ENCODE data around the gene ANKRD36C.
"Not testable (repeated sequence)": the region's sequence is repeated elsewhere in the genome, so short reads cannot be mapped to it uniquely, and the experiment has no call there.

ANKRD36C gene

DNA sequence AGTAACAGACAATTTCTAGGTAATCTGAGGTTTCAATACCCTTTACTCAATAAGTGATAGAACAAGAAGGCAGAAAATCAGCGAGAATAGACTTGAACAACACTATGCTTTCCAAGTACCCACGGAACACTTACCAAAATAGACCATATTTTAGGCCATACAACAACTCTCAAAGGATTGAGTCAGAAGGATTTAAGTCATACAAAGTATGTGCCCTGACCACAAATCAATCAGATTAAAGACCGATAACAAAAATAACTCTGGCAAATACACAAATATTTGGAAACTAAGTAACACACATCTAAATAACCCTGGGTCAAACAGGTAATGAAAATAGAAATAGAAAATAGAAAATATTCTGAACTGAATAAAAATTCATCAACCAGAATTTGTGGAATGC lies 129.5 kb downstream of the ANKRD36C start:
- not testable (repeated sequence) for H3K27ac ChIP-seq; H3K9me3 ChIP-seq; H3K4me3 ChIP-seq (ENCODE audit: low read depth in 1 of 2, low read length in 1 of 2); H3K4me1 ChIP-seq (ENCODE audit: control insufficient read depth in 1 of 2, insufficient read depth in 1 of 2, low read depth in 1 of 2, low read length in 1 of 2); H3K36me3 ChIP-seq; H3K27me3 ChIP-seq

GRCh38 chr2:95836151-95836550 lies 155.5 kb downstream of the ANKRD36C start:
- no peaks in the 10 kb centered on the region for H3K27me3 ChIP-seq
- no peaks in the 10 kb centered on the region for H3K9me3 ChIP-seq
- H3K27ac ChIP-seq, result no peak overlapping the region
- peaks cover 17% of the 10 kb centered on the region for H3K36me3 ChIP-seq
- no peaks in the 10 kb centered on the region for H3K4me1 ChIP-seq (ENCODE audit: control insufficient read depth in 1 of 2, insufficient read depth in 1 of 2, low read depth in 1 of 2, low read length in 1 of 2)
- TF ChIP-seq CTCF (IDR thresholded peaks at IDR 0.05), result no peak
- no peak overlapping the region for H3K4me3 ChIP-seq (ENCODE audit: low read depth in 1 of 2, low read length in 1 of 2)

GRCh38 chr2:95834077-95835013 lies 157.3 kb downstream of the ANKRD36C start:
- not testable (repeated sequence) for H3K4me3 ChIP-seq (ENCODE audit: low read depth in 1 of 2, low read length in 1 of 2); H3K27ac ChIP-seq; H3K9me3 ChIP-seq; H3K27me3 ChIP-seq; H3K4me1 ChIP-seq (ENCODE audit: control insufficient read depth in 1 of 2, insufficient read depth in 1 of 2, low read depth in 1 of 2, low read length in 1 of 2)
- peaks cover 19% of the 10 kb centered on the region for H3K36me3 ChIP-seq

GRCh38 chr2:95824218-95824617 lies 167.4 kb downstream of the ANKRD36C start:
- H3K27ac ChIP-seq; H3K27me3 ChIP-seq; H3K9me3 ChIP-seq; H3K4me3 ChIP-seq (ENCODE audit: low read depth in 1 of 2, low read length in 1 of 2); H3K36me3 ChIP-seq; H3K4me1 ChIP-seq (ENCODE audit: control insufficient read depth in 1 of 2, insufficient read depth in 1 of 2, low read depth in 1 of 2, low read length in 1 of 2): not testable (repeated sequence)

DNA sequence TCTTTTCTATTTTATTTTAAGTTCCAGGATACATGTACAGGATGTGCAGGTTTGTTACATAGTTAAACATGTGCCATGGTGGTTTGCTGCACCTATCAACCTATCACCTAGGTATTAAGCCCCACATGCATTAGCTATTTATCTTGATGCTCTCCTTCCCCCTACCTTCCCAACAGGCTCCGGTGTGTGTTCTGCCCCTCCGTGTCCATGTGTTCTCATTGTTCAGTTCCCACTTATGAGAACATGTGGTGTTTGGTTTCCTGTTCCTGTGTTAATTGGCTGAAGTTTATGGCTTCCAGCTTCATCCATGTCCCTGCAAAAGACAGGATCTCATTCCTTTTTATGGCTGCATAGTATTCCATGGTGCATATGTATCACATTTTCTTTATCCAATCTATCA lies 174.1 kb downstream of the ANKRD36C start:
- not testable (repeated sequence) for H3K27me3 ChIP-seq; H3K4me3 ChIP-seq (ENCODE audit: low read depth in 1 of 2, low read length in 1 of 2); H3K9me3 ChIP-seq; H3K4me1 ChIP-seq (ENCODE audit: control insufficient read depth in 1 of 2, insufficient read depth in 1 of 2, low read depth in 1 of 2, low read length in 1 of 2); H3K27ac ChIP-seq; H3K36me3 ChIP-seq

GRCh38 chr2:95813311-95813710 lies 178.3 kb downstream of the ANKRD36C start:
- not testable (repeated sequence) for H3K9me3 ChIP-seq; H3K27ac ChIP-seq; H3K4me1 ChIP-seq (ENCODE audit: control insufficient read depth in 1 of 2, insufficient read depth in 1 of 2, low read depth in 1 of 2, low read length in 1 of 2); H3K36me3 ChIP-seq; H3K4me3 ChIP-seq (ENCODE audit: low read depth in 1 of 2, low read length in 1 of 2); H3K27me3 ChIP-seq

DNA sequence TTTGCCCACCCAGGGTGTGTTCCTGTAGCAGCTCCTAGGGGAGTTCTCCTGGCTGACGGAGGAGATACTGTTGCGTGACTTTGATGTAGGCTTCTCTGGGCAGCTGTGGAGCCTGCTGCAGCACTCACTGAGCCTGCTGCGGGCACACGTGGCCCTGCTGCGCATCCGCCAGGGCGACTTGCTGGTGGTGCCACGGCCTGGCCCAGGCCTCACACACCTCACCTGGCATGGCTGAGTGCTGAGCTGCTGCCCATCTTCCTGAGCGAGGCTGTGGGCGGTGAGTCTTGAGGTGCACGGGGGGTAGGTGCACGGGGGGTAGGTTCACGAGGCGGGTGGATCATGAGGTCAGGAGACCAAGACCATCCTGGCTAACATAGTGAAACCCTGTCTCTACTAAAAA lies 191.7 kb downstream of the ANKRD36C start:
- no peak for TF ChIP-seq CTCF (IDR thresholded peaks at IDR 0.05)
- Histone ChIP-seq H3K9me3 (no peaks in the 10 kb centered on the region), H3K4me3 (ENCODE audit: low read depth in 1 of 2, low read length in 1 of 2) (no peak overlapping the region), H3K36me3 (no peaks in the 10 kb centered on the region), H3K27me3 (no peaks in the 10 kb centered on the region), H3K27ac (no peak overlapping the region), H3K4me1 (ENCODE audit: control insufficient read depth in 1 of 2, insufficient read depth in 1 of 2, low read depth in 1 of 2, low read length in 1 of 2) (no peaks in the 10 kb centered on the region)

GRCh38 chr2:95799147-95799889 lies 192.3 kb downstream of the ANKRD36C start:
- not testable (repeated sequence) for H3K4me3 ChIP-seq (ENCODE audit: low read depth in 1 of 2, low read length in 1 of 2); H3K4me1 ChIP-seq (ENCODE audit: control insufficient read depth in 1 of 2, insufficient read depth in 1 of 2, low read depth in 1 of 2, low read length in 1 of 2); H3K36me3 ChIP-seq; H3K9me3 ChIP-seq; H3K27me3 ChIP-seq; H3K27ac ChIP-seq

- not testable (repeated sequence) for H3K36me3 ChIP-seq; H3K4me3 ChIP-seq (ENCODE audit: low read depth in 1 of 2, low read length in 1 of 2); H3K27me3 ChIP-seq; H3K4me1 ChIP-seq (ENCODE audit: control insufficient read depth in 1 of 2, insufficient read depth in 1 of 2, low read depth in 1 of 2, low read length in 1 of 2); H3K27ac ChIP-seq; H3K9me3 ChIP-seq
Observed at GRCh38 chr2:95796249-95797099, 195.2 kb downstream of the ANKRD36C start.

DNA sequence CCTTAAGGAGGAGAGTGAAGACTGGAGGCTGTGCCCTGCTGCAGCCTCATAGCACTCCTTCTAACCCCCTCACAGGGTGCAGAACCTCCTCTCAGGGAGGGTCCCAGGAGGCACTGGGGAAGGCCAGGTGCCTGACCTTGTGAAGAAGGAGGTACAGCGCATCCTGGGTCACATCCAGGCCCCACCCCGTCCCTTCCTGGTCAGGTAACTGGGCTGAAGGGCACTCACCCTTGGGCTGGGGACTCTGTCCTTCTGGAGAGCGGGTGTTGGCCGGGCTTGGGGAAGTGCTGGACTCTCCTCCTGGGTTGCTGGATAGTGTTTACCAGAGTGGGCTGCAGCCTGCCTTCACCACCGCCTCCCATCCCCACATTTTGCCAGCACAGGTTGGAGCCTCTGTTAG lies 197.7 kb downstream of the ANKRD36C start:
- not testable (repeated sequence) for H3K4me1 ChIP-seq (ENCODE audit: control insufficient read depth in 1 of 2, insufficient read depth in 1 of 2, low read depth in 1 of 2, low read length in 1 of 2)

GRCh38 chr2:95790180-95790579 lies 201.4 kb downstream of the ANKRD36C start:
- not testable (repeated sequence) for H3K36me3 ChIP-seq; H3K4me3 ChIP-seq (ENCODE audit: low read depth in 1 of 2, low read length in 1 of 2); H3K27me3 ChIP-seq; H3K27ac ChIP-seq; H3K4me1 ChIP-seq (ENCODE audit: control insufficient read depth in 1 of 2, insufficient read depth in 1 of 2, low read depth in 1 of 2, low read length in 1 of 2); H3K9me3 ChIP-seq

More for the DNA sequence above, 197.7 kb downstream of the ANKRD36C start:
- H3K27ac ChIP-seq; H3K27me3 ChIP-seq; H3K4me3 ChIP-seq (ENCODE audit: low read depth in 1 of 2, low read length in 1 of 2); H3K36me3 ChIP-seq; H3K9me3 ChIP-seq: not testable (repeated sequence)
